ENCODE data around the gene OTOG. TPM values are rescaled to one million over a fixed set of nuclear protein-coding genes. Genes with fewer than 3 reads are reported as not detected.

OTOG gene
- total RNA-seq, 1 donor: not detected

GRCh38 chr11:17692931-17693330 lies 145.9 kb downstream of the OTOG start:
- no peak for DNase-seq (ENCODE audit: low read depth)
- TF ChIP-seq CTCF (IDR thresholded peaks at IDR 0.05; ENCODE audit: insufficient read depth, low read length): no peak
- H3K4me3 ChIP-seq (ENCODE audit: low read depth, low read length): no peak overlapping the region

GRCh38 chr11:17693531-17693930 lies 146.5 kb downstream of the OTOG start:
- no peak overlapping the region for H3K4me3 ChIP-seq (ENCODE audit: low read depth, low read length)
- no peak for DNase-seq (ENCODE audit: low read depth)
- no peak for TF ChIP-seq CTCF (IDR thresholded peaks at IDR 0.05; ENCODE audit: insufficient read depth, low read length)

GRCh38 chr11:17694494-17695110 lies 147.5 kb downstream of the OTOG start:
- TF ChIP-seq CTCF (IDR thresholded peaks at IDR 0.05; ENCODE audit: insufficient read depth, low read length): no peak
- no peak overlapping the region for H3K4me3 ChIP-seq (ENCODE audit: low read depth, low read length)
- no peak for DNase-seq (ENCODE audit: low read depth)

- TF ChIP-seq CTCF (IDR thresholded peaks at IDR 0.05; ENCODE audit: insufficient read depth, low read length): no peak
- no peak for DNase-seq (ENCODE audit: low read depth)
These were observed 148.7 kb downstream of the OTOG start for GRCh38 chr11:17695454-17696441.

GRCh38 chr11:17696741-17697140 lies 149.7 kb downstream of the OTOG start:
- TF ChIP-seq CTCF (IDR thresholded peaks at IDR 0.05; ENCODE audit: insufficient read depth, low read length): no peak
- H3K4me3 ChIP-seq (ENCODE audit: low read depth, low read length): no peak overlapping the region
- no peak for DNase-seq (ENCODE audit: low read depth)

More at GRCh38 chr11:17695454-17696441, 148.7 kb downstream of the OTOG start:
- no peak overlapping the region for H3K4me3 ChIP-seq (ENCODE audit: low read depth, low read length)

Other genes with a start within 250 kb of the OTOG start
- 4.6 and 11.7 TPM in 2 replicates for gene NCR3LG1, start 195.5 kb upstream of the OTOG start, total RNA-seq (ENCODE audit: low replicate concordance)
- not detected in 2 replicates for gene KCNJ11, start 158.6 kb upstream of the OTOG start, total RNA-seq (ENCODE audit: low replicate concordance)
- not detected in 2 replicates for gene ABCC8, start 70.4 kb upstream of the OTOG start, total RNA-seq (ENCODE audit: low replicate concordance)
- gene USH1C, start 2.8 kb upstream of the OTOG start, total RNA-seq (ENCODE audit: low replicate concordance): not detected in 2 replicates
- gene MYOD1, start 172.3 kb downstream of the OTOG start, total RNA-seq (ENCODE audit: low replicate concordance): not detected in 2 replicates
- not detected in 2 replicates for gene KCNC1, start 187.5 kb downstream of the OTOG start, total RNA-seq (ENCODE audit: low replicate concordance)